GM18907 (cell line): Measurements from ENCODE around the gene CDK5RAP1.
A peak's percentile ranks its signal among the peaks of the same experiment; 100 is the strongest.
"Not testable (repeated sequence)": the region's sequence is repeated elsewhere in the genome, so short reads cannot be mapped to it uniquely, and the experiment has no call there.

Experiments used
- ATAC-seq: cut with Tn5 transposase; IDR thresholded peaks from one replicate; pipeline ENCODE4 v1.9.1; 2021; ENCODE audit warnings: mild to moderate bottlenecking, moderate library complexity; ENCODE audit not compliant: unreplicated experiment

CDK5RAP1 gene, protein sequence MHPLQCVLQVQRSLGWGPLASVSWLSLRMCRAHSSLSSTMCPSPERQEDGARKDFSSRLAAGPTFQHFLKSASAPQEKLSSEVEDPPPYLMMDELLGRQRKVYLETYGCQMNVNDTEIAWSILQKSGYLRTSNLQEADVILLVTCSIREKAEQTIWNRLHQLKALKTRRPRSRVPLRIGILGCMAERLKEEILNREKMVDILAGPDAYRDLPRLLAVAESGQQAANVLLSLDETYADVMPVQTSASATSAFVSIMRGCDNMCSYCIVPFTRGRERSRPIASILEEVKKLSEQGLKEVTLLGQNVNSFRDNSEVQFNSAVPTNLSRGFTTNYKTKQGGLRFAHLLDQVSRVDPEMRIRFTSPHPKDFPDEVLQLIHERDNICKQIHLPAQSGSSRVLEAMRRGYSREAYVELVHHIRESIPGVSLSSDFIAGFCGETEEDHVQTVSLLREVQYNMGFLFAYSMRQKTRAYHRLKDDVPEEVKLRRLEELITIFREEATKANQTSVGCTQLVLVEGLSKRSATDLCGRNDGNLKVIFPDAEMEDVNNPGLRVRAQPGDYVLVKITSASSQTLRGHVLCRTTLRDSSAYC

DNA sequence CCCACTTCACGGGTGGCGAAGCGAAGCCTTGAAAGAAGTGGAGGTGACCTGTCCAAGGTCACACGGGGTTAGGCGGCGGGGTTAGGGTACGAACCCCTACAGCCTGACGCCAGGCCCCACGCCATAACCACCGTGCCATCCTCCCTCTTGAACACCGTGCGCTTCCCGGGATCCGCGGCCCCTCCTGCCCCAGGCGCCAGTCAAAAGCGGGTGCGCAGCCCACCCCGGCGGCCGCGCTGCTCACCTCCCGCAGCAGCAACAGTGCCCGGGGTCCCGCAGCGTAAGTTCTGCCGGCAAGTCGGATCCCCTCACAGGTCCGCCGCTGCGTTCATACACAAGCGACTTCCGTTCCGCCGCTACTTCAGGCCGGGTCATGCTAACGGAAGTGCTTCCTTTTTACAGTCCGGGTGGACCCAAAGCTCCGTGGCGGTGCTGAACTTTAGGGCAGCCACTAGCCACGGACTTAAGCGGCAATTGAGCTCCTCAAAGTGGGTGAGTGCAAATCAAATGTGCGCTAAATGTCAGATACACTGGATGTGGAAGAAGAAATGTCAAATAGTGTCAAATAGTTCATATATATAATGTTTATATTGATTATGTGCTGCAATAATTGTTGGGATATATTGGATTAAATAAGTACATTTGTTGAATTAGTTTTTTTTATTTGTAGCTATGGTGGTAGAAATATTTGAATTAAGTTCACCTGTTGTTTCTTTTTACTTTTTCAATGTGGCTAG, at the start of gene CDK5RAP1:
Gene CDK5RAP1 (minus strand): TSS at position 336 of the 737 bp plus-strand sequence. CDS start 4,455 bp downstream, outside the sequence.
- ATAC-seq, result peak; percentile 85

DNA sequence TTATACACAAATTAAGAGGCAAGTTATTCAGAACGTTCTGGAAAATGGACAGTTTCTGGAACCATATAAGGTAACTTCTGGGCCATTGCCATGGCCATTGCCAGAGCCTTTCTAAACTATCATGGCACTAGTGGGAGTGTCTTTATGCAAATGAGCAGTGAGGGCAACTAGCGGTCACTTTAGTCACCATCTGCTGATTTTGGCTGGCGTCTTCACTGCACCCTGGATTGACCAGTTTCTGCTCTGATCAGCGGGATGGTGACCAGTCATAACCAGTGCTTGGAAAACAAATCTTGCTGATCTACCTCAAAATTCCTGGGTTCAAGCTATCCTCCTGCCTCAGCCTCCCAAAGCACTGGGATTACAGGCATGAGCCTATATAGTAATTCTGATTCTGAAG, 49.5 kb upstream of the CDK5RAP1 start:
- ATAC-seq, result no peak

DNA sequence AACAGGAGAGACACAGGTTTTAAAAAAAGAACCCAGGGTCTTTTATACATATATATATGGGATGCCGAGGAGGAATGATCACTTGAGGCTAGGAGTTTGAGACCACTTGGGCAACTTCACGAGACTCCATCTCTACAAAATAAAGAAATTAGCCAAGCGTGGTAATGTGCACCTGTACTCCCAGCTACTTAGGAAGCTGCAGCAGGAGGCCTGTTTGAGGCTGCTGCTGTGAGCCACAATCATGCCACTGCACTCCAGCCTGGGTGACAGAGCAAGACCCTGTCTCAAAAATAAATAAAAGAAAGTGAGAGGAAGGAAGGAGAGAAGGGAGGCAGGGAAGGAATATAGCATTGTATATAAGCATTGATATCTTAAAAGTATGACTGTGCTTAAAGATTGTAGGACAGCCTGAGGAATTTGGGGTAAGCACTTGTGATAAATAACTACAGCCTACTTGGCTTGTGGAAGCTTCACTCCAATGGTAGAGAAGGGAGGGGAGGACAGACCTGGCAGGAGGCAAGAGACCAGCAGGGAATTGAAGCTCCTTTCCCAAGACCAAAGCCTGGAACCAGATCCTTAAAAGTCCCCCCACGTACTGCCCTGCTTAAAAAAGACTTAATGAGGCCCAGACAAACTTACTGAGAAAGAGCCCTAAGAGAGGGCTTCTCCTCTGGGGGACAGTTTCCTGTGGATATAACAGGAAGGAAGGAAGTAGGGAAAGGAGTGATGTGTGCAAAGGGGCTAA, 44.7 kb upstream of the CDK5RAP1 start:
- no peak for ATAC-seq

DNA sequence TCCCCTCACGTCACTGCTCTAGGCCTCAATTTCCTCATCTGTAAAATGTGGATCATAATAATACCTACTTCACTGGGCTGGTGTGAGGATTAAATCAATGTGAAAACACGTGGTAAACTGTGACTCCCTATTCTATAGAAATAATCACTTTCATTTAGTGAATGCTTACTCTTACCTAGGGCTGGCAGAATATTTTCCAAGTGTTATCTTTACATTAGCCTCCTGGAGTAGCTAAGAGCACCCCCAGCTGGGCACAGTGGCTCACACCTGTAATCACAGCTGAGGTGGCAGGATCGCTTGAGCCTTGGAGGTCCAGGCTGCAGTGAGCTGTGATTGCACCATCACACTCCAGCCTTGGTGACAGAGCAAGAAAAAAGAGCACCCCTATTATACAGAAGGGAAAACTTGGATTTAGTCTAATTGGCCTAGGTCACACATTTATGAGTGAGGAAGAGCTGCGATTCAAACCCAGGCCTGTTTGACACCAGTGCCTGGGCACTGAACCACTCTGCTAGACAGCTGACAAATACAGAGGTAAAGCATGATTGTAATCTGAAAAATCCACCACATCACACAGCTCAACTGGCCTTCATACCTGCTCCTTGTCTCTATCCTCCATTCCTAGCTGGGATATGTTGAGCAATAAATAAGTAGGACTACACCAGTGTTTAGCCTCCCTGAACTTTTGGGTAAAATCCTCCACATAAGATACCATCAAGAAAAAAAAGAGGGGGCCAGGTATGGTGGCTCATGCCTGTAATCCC, 43.7 kb upstream of the CDK5RAP1 start:
- ATAC-seq, result no peak

DNA sequence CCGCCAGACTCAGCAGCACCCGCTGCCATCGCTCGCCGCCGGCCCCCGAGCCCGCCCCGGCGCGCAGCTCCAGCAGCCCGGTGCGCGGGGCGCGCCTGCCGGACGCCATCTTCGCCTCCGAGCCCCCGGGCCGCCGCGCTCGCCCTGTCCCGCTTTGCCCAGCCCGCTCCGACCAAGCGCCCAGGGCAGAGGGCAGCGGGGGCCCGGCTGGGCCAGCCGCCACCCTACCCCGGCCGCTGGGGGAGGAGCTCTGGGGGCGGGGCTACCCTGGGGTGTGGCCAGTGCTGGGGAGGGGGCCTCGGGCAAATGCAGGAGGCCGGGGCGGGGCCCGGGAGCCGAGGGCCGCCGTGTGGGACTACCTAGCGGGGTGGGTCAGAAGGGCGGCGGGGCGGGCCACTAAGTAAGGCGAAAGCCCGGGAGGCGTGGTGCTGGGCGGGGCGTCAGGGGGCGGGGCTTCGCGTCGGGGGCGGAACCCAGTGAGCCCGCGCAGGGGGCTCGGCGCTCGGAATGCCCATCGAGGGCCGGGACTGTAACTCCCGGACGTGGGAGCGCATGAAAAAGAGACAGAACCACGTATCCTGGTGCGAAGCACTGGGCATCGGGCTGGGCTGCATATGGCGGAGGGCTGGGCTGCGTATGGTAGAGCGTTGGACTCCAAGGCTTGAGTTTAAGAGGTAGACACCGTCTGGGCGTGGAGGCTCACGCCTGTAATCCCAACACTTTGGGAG, 42.4 kb upstream of the CDK5RAP1 start, which contains the start of gene SNTA1:
Gene SNTA1 (minus strand): TSS at position 252 of the 728 bp plus-strand sequence. CDS start 143 bp downstream, at position 109.
- ATAC-seq, result peak; percentile 75

DNA sequence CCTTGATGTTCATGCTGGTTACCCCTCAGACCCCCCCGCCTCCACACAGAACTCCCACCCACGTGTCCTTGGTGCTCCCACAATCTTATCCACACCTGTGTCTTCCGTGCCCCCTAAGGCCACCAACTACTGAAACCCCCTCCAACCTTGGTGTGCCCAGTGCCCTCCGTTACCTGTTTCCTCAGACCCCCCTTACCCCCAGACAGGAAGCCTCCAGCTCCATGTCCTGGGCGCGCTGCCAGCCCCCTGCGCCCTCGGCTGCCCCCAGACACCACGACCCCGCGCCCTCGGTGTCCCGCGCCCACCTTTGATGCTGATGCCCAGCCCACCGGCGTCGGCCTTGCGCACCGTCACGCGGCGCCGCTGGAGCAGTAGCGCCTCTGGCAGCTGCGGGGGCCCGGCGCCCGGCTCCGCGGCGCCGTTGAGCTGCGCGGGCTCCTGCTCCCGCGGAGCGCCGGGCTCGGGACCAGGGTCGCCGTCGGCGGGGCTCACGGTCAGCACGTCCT, 41.7 kb upstream of the CDK5RAP1 start:
- ATAC-seq, result peak; percentile 15

DNA sequence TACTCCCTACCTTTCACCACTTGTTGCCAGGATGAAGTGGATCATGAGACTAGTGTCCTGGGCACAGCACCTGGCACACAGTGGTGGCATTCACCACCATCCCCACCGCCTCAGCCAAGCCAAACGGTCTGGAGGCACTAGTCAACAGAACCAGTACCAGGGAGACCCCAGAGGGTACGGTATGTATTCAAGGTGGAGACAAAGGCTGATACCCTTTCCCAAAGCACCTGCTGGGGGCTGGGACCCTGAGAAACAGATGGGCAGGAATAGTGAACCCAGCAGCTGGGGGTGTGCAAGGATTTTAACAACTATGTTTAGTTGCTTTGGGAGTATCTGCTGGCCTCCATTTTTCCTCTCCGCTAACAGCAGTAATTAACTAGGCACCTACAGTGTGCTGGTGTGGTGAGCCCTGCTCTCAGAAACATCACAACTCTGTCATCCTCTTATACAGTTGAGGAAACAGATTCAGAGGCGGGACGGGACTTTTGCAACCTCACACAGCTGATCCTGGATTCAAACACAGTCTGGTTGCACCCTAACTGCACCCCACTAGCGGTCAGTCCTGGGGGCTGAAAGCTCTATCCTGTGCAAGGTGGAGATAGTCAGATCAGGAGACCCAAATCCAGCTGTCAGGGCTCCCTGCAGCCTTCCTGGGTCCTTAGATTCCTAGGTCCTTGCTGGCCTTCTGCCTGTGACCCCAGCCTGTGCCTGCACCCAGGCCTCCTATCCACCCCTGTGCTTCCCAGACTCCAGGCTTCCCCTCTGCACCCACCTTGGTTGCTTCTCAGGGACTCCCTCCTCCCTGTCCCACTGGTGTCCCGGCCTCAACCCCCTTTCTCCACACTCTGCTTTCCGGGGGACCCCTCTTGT, 41.1 kb upstream of the CDK5RAP1 start:
- ATAC-seq, result no peak

DNA sequence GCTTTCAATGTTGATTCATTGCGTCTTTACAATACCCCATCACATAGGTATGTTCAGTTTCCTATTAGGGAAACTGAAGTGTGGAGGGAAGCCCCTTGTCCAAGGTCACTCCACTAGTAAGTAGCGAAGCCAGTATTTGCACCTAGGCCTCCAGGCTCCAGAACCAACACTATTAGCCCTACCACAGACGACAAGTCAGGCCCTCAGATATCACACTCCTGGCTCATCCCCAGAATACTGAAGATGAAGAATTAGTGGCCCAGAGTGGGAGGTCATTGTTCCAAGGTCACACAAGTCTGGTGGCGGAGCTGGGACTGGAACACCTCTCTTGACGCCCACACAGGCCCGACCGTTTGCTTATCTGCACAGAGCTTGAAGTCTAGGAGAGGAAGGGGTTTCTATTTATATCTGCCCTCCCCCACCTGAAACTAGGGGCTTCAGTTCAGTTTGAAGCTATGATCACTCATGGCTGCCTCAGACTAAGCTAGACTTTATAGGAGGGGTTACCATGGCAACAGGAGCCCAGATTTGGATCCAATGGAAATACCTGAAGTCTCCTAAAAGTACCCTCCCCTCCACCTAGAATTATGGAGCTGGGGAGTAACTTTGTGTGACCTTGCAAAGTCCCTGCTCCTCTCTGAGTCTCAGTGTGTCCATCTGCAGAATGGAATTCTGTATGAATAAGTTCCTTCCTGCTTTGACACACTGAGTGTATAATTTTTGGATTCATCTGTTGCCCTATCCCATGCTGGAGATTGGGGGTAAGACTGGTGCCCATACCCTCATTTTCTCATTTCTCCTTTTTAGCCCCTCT, 40.0 kb upstream of the CDK5RAP1 start:
- no peak for ATAC-seq

DNA sequence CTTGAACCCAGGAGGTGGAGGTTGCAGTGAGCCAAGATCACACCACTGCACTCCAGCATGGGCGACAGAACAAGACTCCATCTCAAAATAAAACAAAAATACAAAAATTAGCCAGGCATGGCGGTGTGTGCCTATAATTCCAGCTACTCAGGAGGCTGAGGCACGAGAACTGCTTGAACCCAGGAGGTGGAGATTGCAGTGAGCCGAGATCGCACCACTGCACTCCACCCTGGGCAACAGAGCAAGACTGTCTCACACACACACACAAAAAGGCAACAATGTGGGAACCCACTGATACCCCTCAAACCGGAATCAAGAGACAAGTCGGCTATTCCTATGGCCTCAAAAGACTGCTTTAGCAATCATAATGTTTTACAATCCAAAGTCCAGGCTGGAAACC, 39.2 kb upstream of the CDK5RAP1 start:
- not testable (repeated sequence) for ATAC-seq

DNA sequence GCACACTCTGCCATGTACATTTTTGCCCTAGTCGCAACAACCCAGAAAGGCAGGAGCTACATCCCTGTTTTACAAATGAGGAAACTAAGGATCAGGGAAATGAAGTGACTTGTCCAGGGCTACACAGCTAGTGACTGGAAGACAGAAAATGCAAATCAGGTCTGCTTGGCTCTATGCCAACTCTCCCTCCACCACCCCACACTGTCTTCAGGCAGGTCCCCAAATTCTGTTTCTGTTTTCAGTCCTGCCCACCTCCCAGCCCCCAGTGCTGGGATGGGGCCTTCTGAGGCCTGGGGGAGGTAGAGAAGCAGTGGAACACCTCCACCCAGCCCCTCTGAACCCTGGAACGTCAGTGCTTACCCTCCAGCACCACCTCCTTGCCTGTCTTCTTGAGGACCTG, 37.2 kb upstream of the CDK5RAP1 start:
- no peak for ATAC-seq

DNA sequence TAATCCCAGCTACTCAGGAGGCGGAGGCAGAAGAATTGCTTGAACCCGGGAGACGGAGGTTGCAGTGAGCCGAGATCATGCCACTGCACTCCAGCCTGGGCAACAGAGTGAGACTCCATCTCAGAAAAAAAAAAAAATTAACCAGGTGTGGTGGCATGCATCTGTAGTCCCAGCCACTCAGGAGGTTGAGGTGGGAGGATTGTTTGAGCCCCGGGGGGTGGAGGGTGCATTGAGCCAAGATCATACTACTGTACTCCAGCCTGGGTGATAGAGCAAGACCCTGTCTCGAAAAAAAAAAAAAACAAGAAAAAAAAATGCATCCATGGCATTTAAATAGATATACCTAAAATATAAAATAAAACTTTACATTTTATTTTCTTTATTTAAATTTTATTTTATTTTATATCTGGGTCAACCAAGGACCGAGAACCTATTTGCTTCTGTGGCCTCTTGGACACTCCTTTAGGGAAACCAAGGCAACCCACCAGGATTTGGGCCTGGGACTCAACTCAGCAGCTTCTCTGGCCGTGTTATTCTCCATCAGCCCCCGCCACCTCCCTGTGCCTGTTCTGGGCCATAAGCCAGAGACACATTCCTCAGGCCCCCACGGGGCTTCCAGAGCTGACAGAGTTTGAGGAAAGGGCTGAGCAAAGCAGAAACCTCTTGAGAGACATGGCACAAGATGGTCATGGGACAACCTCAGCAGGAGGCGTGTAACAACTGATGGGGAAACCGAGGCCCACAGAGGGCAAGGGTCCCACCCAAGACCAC, 36.0 kb upstream of the CDK5RAP1 start:
- ATAC-seq, result no peak

DNA sequence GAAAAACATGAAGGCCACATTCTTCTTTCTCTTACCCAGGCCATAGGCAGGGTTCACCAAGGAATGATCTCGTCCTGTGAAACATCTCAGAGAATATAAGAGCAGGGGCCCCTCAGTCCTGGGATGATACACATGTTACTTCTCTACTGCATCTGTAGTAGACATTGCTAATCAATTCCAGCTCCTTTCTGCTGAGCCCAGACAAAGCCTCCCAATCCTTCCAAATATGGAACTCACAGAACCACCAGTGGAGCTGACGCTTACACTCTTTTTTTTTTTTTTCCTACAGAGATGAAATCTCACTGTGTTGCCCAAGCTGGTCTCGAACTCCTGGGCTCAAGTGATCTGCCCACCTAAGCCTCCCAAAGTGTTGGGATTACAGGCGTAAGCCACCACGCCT, 33.1 kb upstream of the CDK5RAP1 start:
- no peak for ATAC-seq

DNA sequence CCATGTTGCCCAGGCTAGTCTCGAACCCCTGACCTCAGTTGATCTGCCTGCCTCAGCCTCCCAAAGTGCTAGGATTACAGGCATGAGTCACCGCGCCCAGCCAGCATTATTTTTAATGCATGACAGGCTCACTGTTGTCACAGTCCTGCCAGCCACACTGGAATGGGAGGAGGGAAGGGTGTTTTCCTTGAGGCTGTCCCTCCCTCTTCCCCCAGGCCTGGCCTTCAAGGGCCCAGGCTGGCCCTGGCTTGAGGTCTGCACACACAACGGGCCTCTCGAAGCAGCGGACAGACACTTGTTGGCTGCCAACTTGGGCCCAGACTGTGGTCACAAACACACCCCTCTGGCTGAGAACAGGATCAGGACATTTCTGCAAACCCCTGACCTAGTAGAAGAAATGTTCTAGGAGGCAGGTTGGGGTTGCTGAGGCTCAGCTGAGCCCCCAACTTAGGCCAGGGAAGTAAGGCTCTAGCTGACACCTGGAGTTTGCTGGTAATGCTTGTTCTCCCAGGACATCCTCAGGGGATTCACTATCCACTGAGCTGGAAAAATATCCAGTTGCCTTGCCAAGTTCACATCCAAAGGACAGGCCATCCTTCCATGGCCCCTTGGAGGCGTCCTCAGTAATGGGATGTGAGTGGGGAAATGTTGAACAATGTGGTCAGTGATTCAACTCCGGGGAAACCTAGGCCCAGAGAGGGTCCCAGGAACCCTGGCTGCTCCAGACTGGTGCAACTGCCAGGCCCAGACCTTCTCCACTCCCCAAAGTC, 32.3 kb upstream of the CDK5RAP1 start:
- ATAC-seq, result no peak

DNA sequence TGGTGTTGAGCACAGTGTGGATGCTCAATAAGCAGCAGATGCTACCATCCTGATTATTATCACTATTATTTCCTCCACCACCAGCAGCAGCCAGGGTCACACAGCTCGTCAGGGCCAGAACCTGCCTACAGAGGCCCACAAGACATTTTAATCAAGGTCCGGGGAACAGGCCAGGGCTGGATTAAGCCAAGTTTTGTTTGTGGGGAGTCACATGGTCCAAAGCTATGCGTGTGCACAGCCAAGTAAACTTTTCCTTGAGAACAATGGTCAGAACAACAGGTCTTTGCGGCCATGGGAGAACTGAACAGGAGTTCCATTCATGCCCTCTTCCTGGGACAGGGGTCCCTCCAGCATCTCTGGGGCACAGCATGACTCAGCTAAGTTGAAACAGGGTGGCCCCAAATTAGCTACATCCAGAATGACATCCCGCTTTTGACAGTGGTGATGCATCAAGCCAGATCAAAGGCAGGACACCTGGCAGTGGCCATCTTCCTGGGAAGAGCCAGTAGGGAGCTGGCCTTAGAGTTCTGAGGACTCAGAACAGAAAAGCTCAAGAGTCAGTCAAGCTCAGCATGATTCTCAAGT, 30.6 kb upstream of the CDK5RAP1 start:
- no peak for ATAC-seq

DNA sequence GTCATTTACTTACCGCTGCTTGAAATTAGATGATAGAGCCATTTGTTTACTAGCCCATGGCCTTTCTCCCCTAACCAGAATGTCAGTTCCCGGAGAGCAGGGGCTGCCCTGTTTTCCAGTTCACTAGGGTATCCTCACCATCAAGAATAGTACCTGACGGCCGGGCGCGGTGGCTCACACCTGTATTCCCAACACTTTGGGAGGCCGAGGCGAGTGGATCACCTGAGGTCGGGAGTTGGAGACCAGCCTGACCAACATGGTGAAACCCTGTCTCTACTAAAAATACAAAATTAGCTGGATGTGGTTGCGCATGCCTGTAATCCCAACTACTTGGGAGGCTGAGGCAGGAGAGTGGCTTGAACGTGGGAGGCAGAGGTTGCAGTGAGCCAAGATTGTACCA, 22.6 kb upstream of the CDK5RAP1 start:
- ATAC-seq, result not testable (repeated sequence)
